ENCODE measurements around the gene HPDL. TPM values are rescaled to one million over a fixed set of nuclear protein-coding genes. Genes with fewer than 3 reads are reported as not detected.
A peak's percentile ranks its signal among the peaks of the same experiment; 100 is the strongest.

HPDL gene
- total and polyA plus RNA-seq, 11 donors, result 0.15 to 0.46 (median 0.32) TPM; not detected in 4

DNA sequence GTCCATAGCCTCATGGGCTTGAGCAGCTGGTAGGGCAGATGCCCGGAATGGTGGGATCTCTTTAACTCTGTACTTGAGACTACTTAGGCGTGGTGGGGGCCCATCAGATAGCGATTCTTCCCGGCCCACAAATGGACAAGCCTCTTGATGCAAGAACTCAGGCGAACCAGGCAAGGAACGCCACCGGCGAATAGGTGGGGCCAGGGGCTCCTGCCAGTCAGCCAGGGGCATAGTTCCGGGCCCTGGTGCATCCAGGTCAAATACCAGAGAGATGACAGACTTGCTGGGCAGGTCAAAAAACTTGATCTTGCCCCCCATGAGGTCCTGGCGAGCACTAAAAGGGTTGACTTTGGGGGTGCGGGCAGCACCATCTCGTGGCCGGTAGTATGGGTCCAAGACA is 18.3 kb downstream of the HPDL start:
- 91 to 96% (median 95%) methylated on average over 11 to 13 of the region's 13 CpGs for WGBS, 4 donors
- Histone ChIP-seq H3K27me3 (no peaks in the 10 kb centered on the region), H3K4me1 (peaks cover 11 to 39% (median 34%) of the 10 kb centered on the region in 12 donors), H3K9me3 (no peaks in the 10 kb centered on the region), H3K27ac (no peak overlapping the region), H3K4me3 (no peak overlapping the region), H3K36me3 (peaks cover 0 to 53% (median 42%) of the 10 kb centered on the region in 9 donors)
- TF ChIP-seq, protein P1, sequence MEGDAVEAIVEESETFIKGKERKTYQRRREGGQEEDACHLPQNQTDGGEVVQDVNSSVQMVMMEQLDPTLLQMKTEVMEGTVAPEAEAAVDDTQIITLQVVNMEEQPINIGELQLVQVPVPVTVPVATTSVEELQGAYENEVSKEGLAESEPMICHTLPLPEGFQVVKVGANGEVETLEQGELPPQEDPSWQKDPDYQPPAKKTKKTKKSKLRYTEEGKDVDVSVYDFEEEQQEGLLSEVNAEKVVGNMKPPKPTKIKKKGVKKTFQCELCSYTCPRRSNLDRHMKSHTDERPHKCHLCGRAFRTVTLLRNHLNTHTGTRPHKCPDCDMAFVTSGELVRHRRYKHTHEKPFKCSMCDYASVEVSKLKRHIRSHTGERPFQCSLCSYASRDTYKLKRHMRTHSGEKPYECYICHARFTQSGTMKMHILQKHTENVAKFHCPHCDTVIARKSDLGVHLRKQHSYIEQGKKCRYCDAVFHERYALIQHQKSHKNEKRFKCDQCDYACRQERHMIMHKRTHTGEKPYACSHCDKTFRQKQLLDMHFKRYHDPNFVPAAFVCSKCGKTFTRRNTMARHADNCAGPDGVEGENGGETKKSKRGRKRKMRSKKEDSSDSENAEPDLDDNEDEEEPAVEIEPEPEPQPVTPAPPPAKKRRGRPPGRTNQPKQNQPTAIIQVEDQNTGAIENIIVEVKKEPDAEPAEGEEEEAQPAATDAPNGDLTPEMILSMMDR (IDR thresholded peaks at IDR 0.05), result no peak
- no peak for TF ChIP-seq POLR2A (IDR thresholded peaks at IDR 0.05)
- intact Hi-C loops (cut with DNase I), result no loop called here
- no peak for DNase-seq
- no peak for ATAC-seq

DNA sequence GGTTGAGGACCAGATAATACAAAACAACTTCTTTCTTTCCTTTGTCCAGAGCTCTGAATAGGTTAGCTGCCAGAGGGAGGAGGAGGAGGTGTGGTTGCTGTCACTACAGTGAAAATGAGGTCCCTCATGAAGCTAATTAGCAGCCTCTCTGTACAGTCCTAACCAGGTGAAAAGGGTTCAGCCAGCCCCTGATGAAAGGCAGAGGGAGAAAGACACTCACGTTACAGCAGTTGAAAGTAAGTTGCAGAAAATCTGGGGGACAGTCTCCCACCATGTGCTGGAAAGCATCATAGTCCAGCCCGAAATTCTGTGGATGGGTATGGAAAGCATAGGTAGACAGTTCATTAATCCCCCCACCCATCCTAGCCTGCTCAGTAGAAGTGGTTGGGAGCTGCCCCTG is 19.8 kb downstream of the HPDL start:
- TF ChIP-seq POLR2A (IDR thresholded peaks at IDR 0.05), result no peak
- TF ChIP-seq, protein P1 (IDR thresholded peaks at IDR 0.05), result no peak
- H3K4me1 ChIP-seq, result peaks cover 11 to 32% (median 24%) of the 10 kb centered on the region in 12 donors
- H3K9me3 ChIP-seq, result no peaks in the 10 kb centered on the region
- no peaks in the 10 kb centered on the region for H3K27me3 ChIP-seq
- DNase-seq (no peak), ATAC-seq (no peak)
- no peak overlapping the region for H3K4me3 ChIP-seq
- 93 to 98% (median 95%) methylated on average over 2 of the region's 2 CpGs for WGBS, 4 donors
- H3K27ac ChIP-seq, result no peak overlapping the region
- intact Hi-C loops (cut with DNase I), result no loop called here
- peaks cover 0 to 51% (median 42%) of the 10 kb centered on the region in 9 donors for H3K36me3 ChIP-seq

DNA sequence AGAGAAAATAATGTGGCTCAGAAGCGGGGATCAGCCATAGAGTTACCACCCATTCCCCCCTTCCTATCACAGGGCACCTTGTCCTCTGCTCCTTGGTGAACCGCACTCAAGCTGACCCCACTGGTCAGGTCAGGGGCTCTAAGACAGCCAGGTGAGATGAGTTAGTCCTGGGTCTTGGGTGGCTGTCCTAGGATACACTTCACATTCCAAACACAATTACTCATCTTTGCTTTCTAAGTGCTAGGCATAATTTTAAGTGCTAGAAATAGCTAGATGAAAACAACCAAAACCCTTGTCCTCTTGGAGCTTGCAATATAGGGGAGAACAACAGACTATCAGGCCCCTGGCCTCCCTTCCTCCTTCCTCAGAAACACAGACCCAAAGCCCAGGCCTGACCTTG is 21.3 kb downstream of the HPDL start:
- no peaks in the 10 kb centered on the region for H3K9me3 ChIP-seq
- H3K4me1 ChIP-seq, result peaks cover 11 to 26% (median 18%) of the 10 kb centered on the region in 12 donors
- H3K4me3 ChIP-seq, result no peak overlapping the region
- 92 to 100% (median 97%) methylated on average over 2 of the region's 2 CpGs for WGBS, 4 donors
- TF ChIP-seq, protein P1 (IDR thresholded peaks at IDR 0.05), result no peak
- TF ChIP-seq POLR2A (IDR thresholded peaks at IDR 0.05), result no peak
- intact Hi-C loops (cut with DNase I), result no loop called here
- ATAC-seq, result no peak
- H3K27me3 ChIP-seq, result no peaks in the 10 kb centered on the region
- no peak for DNase-seq
- H3K36me3 ChIP-seq, result peaks cover 0 to 35% (median 27%) of the 10 kb centered on the region in 9 donors
- peak overlapping the region; percentile 18 to 76 (median 62) for H3K27ac ChIP-seq

DNA sequence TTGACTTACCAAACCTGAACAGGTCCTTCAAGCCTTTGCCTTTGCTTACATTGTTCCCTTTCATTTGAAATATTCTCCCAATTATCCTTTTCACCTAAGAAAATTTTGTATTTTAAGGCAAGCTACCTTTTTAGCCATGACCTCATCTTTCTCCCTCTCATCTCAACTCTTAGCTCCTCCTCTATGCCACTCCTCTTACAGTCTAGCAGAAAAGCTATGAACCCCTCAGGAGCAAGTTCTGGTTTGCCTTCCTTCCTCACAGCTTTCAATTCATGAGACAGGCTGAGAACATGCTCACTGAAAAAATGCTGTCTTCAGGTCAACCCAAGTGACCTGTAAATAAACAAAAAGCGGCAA is 21.9 kb downstream of the HPDL start:
- H3K36me3 ChIP-seq, result peaks cover 0 to 30% (median 22%) of the 10 kb centered on the region in 9 donors
- H3K4me3 ChIP-seq, result no peak overlapping the region
- H3K27me3 ChIP-seq, result no peaks in the 10 kb centered on the region
- peak overlapping the region; percentile 18 to 76 (median 66) for H3K27ac ChIP-seq
- 21 to 27% (median 22%) methylated on average over 1 of the region's 1 CpG for WGBS, 4 donors
- H3K4me1 ChIP-seq, result peaks cover 11 to 26% (median 18%) of the 10 kb centered on the region in 12 donors
- DNase-seq (no peak), ATAC-seq (peak in 3 of 4 donors; percentile 9 to 30 (median 25))
- intact Hi-C loops (cut with DNase I), result no loop called here
- TF ChIP-seq, protein P1 (IDR thresholded peaks at IDR 0.05), result no peak
- TF ChIP-seq POLR2A (IDR thresholded peaks at IDR 0.05), result no peak
- no peaks in the 10 kb centered on the region for H3K9me3 ChIP-seq

Measured in heart left ventricle (tissue), 16 donors.